Thyroid gland (tissue), 4 donors: ENCODE results near the gene GTF3C4.

Source experiments
- CTCF ChIP-seq, 6 experiments: fragments of 200-600 bp in 3 of 6; fragments of 450-650 bp in 3 of 6; sonication (generic) in 3 of 6; IDR thresholded peaks; one replicate each; pipeline ENCODE4 v1.5.1; 2016 to 2019; ENCODE audit warnings: antibody characterized with exemption in 6 of 6, mild to moderate bottlenecking in 2 of 6, inconsistent platforms in 1 of 6, moderate library complexity in 1 of 6
- POLR2A ChIP-seq, 2 donors: fragments of 450-650 bp; IDR thresholded peaks; one replicate each; pipeline ENCODE4 v1.6.1; 2017; ENCODE audit warnings: antibody characterized with exemption in 2 of 2, mild to moderate bottlenecking in 2 of 2, moderate library complexity in 1 of 2

GRCh38 chr9:132627594-132627993 is 42.7 kb upstream of the GTF3C4 start:
- no peak for TF ChIP-seq CTCF (IDR thresholded peaks at IDR 0.05)
- no peak for TF ChIP-seq POLR2A (IDR thresholded peaks at IDR 0.05)
